Neutrophil (primary cell): Measurements from ENCODE around the gene MATN4.

ENCODE experiments used
- H3K27ac ChIP-seq: fragments of 200-600 bp; sonication (generic); 2 replicates; pipeline ENCODE4 v1.5.1; 2016; ENCODE audit warnings: mild to moderate bottlenecking, moderate library complexity
- H3K27me3 ChIP-seq: fragments of 200-600 bp; sonication (generic); 2 replicates; pipeline ENCODE4 v1.6.0; 2016; ENCODE audit warnings: mild to moderate bottlenecking
- H3K36me3 ChIP-seq: fragments of 200-600 bp; sonication (generic); 2 replicates; pipeline ENCODE4 v1.5.1; 2017
- H3K4me1 ChIP-seq, 2 experiments: fragments of 200-600 bp in 1 of 2; sonication (generic) in 1 of 2; 1 replicate in 1 of 2; 2 replicates in 1 of 2; pipeline versions ENCODE4 v1.5.1 to v1.6.1; 2013 to 2016; ENCODE audit warnings: low read depth in 1 of 2, low read length in 1 of 2, mild to moderate bottlenecking in 1 of 2, moderate library complexity in 1 of 2; ENCODE audit not compliant: control insufficient read depth in 1 of 2, insufficient read depth in 1 of 2
- H3K4me3 ChIP-seq, 2 experiments: fragments of 200-600 bp in 1 of 2; sonication (generic) in 1 of 2; 1 replicate in 1 of 2; 2 replicates in 1 of 2; pipeline ENCODE4 v1.5.1; 2013 to 2016; ENCODE audit warnings: low read depth in 1 of 2, low read length in 1 of 2, mild to moderate bottlenecking in 1 of 2, moderate library complexity in 1 of 2
- H3K9me3 ChIP-seq: fragments of 200-600 bp; sonication (generic); 2 replicates; pipeline ENCODE4 v1.5.1; 2016
- TF ChIP-seq, protein P1 (sequence below): fragments of 200-600 bp; sonication (generic); IDR thresholded peaks from 2 replicates; pipeline ENCODE4 v1.5.1; 2016; ENCODE audit warnings: antibody characterized with exemption

The MATN4 gene

GRCh38 chr20:45329497-45330319, 21.6 kb upstream of the MATN4 start:
- H3K27ac ChIP-seq = no peak overlapping the region

GRCh38 chr20:45328451-45328850, 20.4 kb upstream of the MATN4 start:
- no peaks in the 10 kb centered on the region for H3K36me3 ChIP-seq
- H3K27me3 ChIP-seq = no peaks in the 10 kb centered on the region
- H3K27ac ChIP-seq = no peak overlapping the region

More at GRCh38 chr20:45329497-45330319, 21.6 kb upstream of the MATN4 start:
- Histone ChIP-seq H3K27me3 (no peaks in the 10 kb centered on the region), H3K4me3 (no peak overlapping the region), H3K4me1 (no peaks in the 10 kb centered on the region), H3K36me3 (no peaks in the 10 kb centered on the region), H3K9me3 (no peaks in the 10 kb centered on the region)
- TF ChIP-seq, protein P1, sequence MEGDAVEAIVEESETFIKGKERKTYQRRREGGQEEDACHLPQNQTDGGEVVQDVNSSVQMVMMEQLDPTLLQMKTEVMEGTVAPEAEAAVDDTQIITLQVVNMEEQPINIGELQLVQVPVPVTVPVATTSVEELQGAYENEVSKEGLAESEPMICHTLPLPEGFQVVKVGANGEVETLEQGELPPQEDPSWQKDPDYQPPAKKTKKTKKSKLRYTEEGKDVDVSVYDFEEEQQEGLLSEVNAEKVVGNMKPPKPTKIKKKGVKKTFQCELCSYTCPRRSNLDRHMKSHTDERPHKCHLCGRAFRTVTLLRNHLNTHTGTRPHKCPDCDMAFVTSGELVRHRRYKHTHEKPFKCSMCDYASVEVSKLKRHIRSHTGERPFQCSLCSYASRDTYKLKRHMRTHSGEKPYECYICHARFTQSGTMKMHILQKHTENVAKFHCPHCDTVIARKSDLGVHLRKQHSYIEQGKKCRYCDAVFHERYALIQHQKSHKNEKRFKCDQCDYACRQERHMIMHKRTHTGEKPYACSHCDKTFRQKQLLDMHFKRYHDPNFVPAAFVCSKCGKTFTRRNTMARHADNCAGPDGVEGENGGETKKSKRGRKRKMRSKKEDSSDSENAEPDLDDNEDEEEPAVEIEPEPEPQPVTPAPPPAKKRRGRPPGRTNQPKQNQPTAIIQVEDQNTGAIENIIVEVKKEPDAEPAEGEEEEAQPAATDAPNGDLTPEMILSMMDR = no peak

GRCh38 chr20:45325371-45325770, 17.3 kb upstream of the MATN4 start:
- no peak overlapping the region for H3K4me3 ChIP-seq
- no peak overlapping the region for H3K27ac ChIP-seq
- H3K27me3 ChIP-seq = no peaks in the 10 kb centered on the region
- TF ChIP-seq, protein P1 = no peak
- peaks cover 0 to 10% of the 10 kb centered on the region in 2 experiments for H3K4me1 ChIP-seq
- H3K36me3 ChIP-seq = no peaks in the 10 kb centered on the region
- no peaks in the 10 kb centered on the region for H3K9me3 ChIP-seq

More at GRCh38 chr20:45328451-45328850, 20.4 kb upstream of the MATN4 start:
- H3K4me1 ChIP-seq = no peaks in the 10 kb centered on the region
- H3K4me3 ChIP-seq = no peak overlapping the region
- TF ChIP-seq, protein P1 = no peak
- no peaks in the 10 kb centered on the region for H3K9me3 ChIP-seq

- no peak overlapping the region for H3K27ac ChIP-seq
- H3K27me3 ChIP-seq = no peaks in the 10 kb centered on the region
- no peaks in the 10 kb centered on the region for H3K36me3 ChIP-seq
- TF ChIP-seq, protein P1 = no peak
- H3K4me1 ChIP-seq = peaks cover 8 to 19% of the 10 kb centered on the region in 2 experiments
- no peaks in the 10 kb centered on the region for H3K9me3 ChIP-seq
- H3K4me3 ChIP-seq = no peak overlapping the region
Observed at GRCh38 chr20:45323731-45324130, 15.6 kb upstream of the MATN4 start.

GRCh38 chr20:45322952-45323383, 14.9 kb upstream of the MATN4 start:
- Histone ChIP-seq H3K9me3 (no peaks in the 10 kb centered on the region), H3K4me1 (peaks cover 9 to 19% of the 10 kb centered on the region in 2 experiments), H3K36me3 (no peaks in the 10 kb centered on the region), H3K4me3 (no peak overlapping the region), H3K27me3 (peaks cover 4% of the 10 kb centered on the region), H3K27ac (no peak overlapping the region)
- TF ChIP-seq, protein P1 = no peak
